ENCODE data around the gene ELAVL2.

Gene ELAVL2

GRCh38 chr9:23799521-23799920, 26.5 kb downstream of the ELAVL2 start:
- Histone ChIP-seq H3K4me3 (ENCODE audit: control insufficient read depth in 1 of 7, extremely low read depth in 1 of 7, insufficient read depth in 4 of 7, low read depth in 2 of 7, low read length in 6 of 7) (no peak overlapping the region), H3K27ac (ENCODE audit: insufficient read depth in 1 of 2, low read depth in 1 of 2, low read length in 2 of 2, poor library complexity in 1 of 2, severe bottlenecking in 2 of 2) (no peak overlapping the region), H3K9me3 (ENCODE audit: control extremely low read depth in 1 of 5, control insufficient read depth in 4 of 5, insufficient read depth in 2 of 5, low read depth in 1 of 5, low read length in 4 of 5) (no peaks in the 10 kb centered on the region), H3K27me3 (replicated peaks in 2 of 5; ENCODE audit: control insufficient read depth in 4 of 5, insufficient read depth in 5 of 5, low read length in 4 of 5) (peaks cover 0 to 2% (median 0%) of the 10 kb centered on the region in 5 experiments), H3K4me1 (ENCODE audit: control extremely low read depth in 1 of 4, control insufficient read depth in 4 of 4, insufficient read depth in 4 of 4, low read length in 3 of 4) (no peaks in the 10 kb centered on the region), H3K36me3 (ENCODE audit: control insufficient read depth in 4 of 4, insufficient read depth in 4 of 4, low read length in 3 of 4) (no peaks in the 10 kb centered on the region)
- ChIA-PET CTCF (no interaction called here), POLR2A (no interaction called here)
- no peak for DNase-seq

GRCh38 chr9:23798325-23798724, 27.7 kb downstream of the ELAVL2 start:
- ChIA-PET CTCF (no interaction called here), POLR2A (no interaction called here)
- Histone ChIP-seq H3K27me3 (replicated peaks in 2 of 5; ENCODE audit: control insufficient read depth in 4 of 5, insufficient read depth in 5 of 5, low read length in 4 of 5) (peaks cover 0 to 2% (median 0%) of the 10 kb centered on the region in 5 experiments), H3K36me3 (ENCODE audit: control insufficient read depth in 4 of 4, insufficient read depth in 4 of 4, low read length in 3 of 4) (no peaks in the 10 kb centered on the region), H3K4me3 (ENCODE audit: control insufficient read depth in 1 of 7, extremely low read depth in 1 of 7, insufficient read depth in 4 of 7, low read depth in 2 of 7, low read length in 6 of 7) (no peak overlapping the region), H3K4me1 (ENCODE audit: control extremely low read depth in 1 of 4, control insufficient read depth in 4 of 4, insufficient read depth in 4 of 4, low read length in 3 of 4) (no peaks in the 10 kb centered on the region), H3K27ac (ENCODE audit: insufficient read depth in 1 of 2, low read depth in 1 of 2, low read length in 2 of 2, poor library complexity in 1 of 2, severe bottlenecking in 2 of 2) (no peak overlapping the region), H3K9me3 (ENCODE audit: control extremely low read depth in 1 of 5, control insufficient read depth in 4 of 5, insufficient read depth in 2 of 5, low read depth in 1 of 5, low read length in 4 of 5) (no peaks in the 10 kb centered on the region)
- WGBS (ENCODE audit: insufficient coverage) = 100% methylated on average over 1 of the region's 4 CpGs
- no peak for DNase-seq

- Histone ChIP-seq H3K4me1 (ENCODE audit: control extremely low read depth in 1 of 4, control insufficient read depth in 4 of 4, insufficient read depth in 4 of 4, low read length in 3 of 4) (no peaks in the 10 kb centered on the region), H3K9me3 (ENCODE audit: control extremely low read depth in 1 of 5, control insufficient read depth in 4 of 5, insufficient read depth in 2 of 5, low read depth in 1 of 5, low read length in 4 of 5) (no peaks in the 10 kb centered on the region), H3K4me3 (ENCODE audit: control insufficient read depth in 1 of 7, extremely low read depth in 1 of 7, insufficient read depth in 4 of 7, low read depth in 2 of 7, low read length in 6 of 7) (no peak overlapping the region), H3K27ac (ENCODE audit: insufficient read depth in 1 of 2, low read depth in 1 of 2, low read length in 2 of 2, poor library complexity in 1 of 2, severe bottlenecking in 2 of 2) (no peak overlapping the region), H3K36me3 (ENCODE audit: control insufficient read depth in 4 of 4, insufficient read depth in 4 of 4, low read length in 3 of 4) (no peaks in the 10 kb centered on the region), H3K27me3 (replicated peaks in 2 of 5; ENCODE audit: control insufficient read depth in 4 of 5, insufficient read depth in 5 of 5, low read length in 4 of 5) (no peaks in the 10 kb centered on the region)
- CTCF ChIA-PET = no interaction called here
- 100% methylated on average over 3 of the region's 3 CpGs for WGBS (ENCODE audit: insufficient coverage)
- POLR2A ChIA-PET = interaction anchor here (0.6 kb wide), 1 partner anchor 17 kb away, joined by 3 read pairs; no protein-coding TSS in a partner anchor
- DNase-seq = no peak
Measured at GRCh38 chr9:23796209-23796608, 29.8 kb downstream of the ELAVL2 start.

GRCh38 chr9:23790351-23791260, 35.4 kb downstream of the ELAVL2 start:
- Histone ChIP-seq H3K27ac (ENCODE audit: insufficient read depth in 1 of 2, low read depth in 1 of 2, low read length in 2 of 2, poor library complexity in 1 of 2, severe bottlenecking in 2 of 2) (no peak overlapping the region), H3K9me3 (ENCODE audit: control extremely low read depth in 1 of 5, control insufficient read depth in 4 of 5, insufficient read depth in 2 of 5, low read depth in 1 of 5, low read length in 4 of 5) (no peaks in the 10 kb centered on the region), H3K27me3 (replicated peaks in 2 of 5; ENCODE audit: control insufficient read depth in 4 of 5, insufficient read depth in 5 of 5, low read length in 4 of 5) (no peaks in the 10 kb centered on the region), H3K4me1 (ENCODE audit: control extremely low read depth in 1 of 4, control insufficient read depth in 4 of 4, insufficient read depth in 4 of 4, low read length in 3 of 4) (no peaks in the 10 kb centered on the region), H3K36me3 (ENCODE audit: control insufficient read depth in 4 of 4, insufficient read depth in 4 of 4, low read length in 3 of 4) (no peaks in the 10 kb centered on the region), H3K4me3 (ENCODE audit: control insufficient read depth in 1 of 7, extremely low read depth in 1 of 7, insufficient read depth in 4 of 7, low read depth in 2 of 7, low read length in 6 of 7) (no peak overlapping the region)
- WGBS (ENCODE audit: insufficient coverage) = 76% methylated on average over 5 of the region's 9 CpGs
- ChIA-PET POLR2A (no interaction called here), CTCF (no interaction called here)
- DNase-seq = no peak

- H3K27ac ChIP-seq (ENCODE audit: insufficient read depth in 1 of 2, low read depth in 1 of 2, low read length in 2 of 2, poor library complexity in 1 of 2, severe bottlenecking in 2 of 2) = no peak overlapping the region
- H3K9me3 ChIP-seq (ENCODE audit: control extremely low read depth in 1 of 5, control insufficient read depth in 4 of 5, insufficient read depth in 2 of 5, low read depth in 1 of 5, low read length in 4 of 5) = no peaks in the 10 kb centered on the region
- ChIA-PET CTCF (no interaction called here), POLR2A (no interaction called here)
- DNase-seq = no peak
- no peaks in the 10 kb centered on the region for H3K27me3 ChIP-seq (replicated peaks in 2 of 5; ENCODE audit: control insufficient read depth in 4 of 5, insufficient read depth in 5 of 5, low read length in 4 of 5)
- WGBS (ENCODE audit: insufficient coverage) = 97% methylated on average over 4 of the region's 4 CpGs
- no peaks in the 10 kb centered on the region for H3K4me1 ChIP-seq (ENCODE audit: control extremely low read depth in 1 of 4, control insufficient read depth in 4 of 4, insufficient read depth in 4 of 4, low read length in 3 of 4)
- no peak overlapping the region for H3K4me3 ChIP-seq (ENCODE audit: control insufficient read depth in 1 of 7, extremely low read depth in 1 of 7, insufficient read depth in 4 of 7, low read depth in 2 of 7, low read length in 6 of 7)
- H3K36me3 ChIP-seq (ENCODE audit: control insufficient read depth in 4 of 4, insufficient read depth in 4 of 4, low read length in 3 of 4) = no peaks in the 10 kb centered on the region
Measured at GRCh38 chr9:23789529-23790254, 36.3 kb downstream of the ELAVL2 start.

- 83% methylated on average over 1 of the region's 1 CpG for WGBS (ENCODE audit: insufficient coverage)
- CTCF ChIA-PET = no interaction called here
- Histone ChIP-seq H3K4me1 (ENCODE audit: control extremely low read depth in 1 of 4, control insufficient read depth in 4 of 4, insufficient read depth in 4 of 4, low read length in 3 of 4) (no peaks in the 10 kb centered on the region), H3K9me3 (ENCODE audit: control extremely low read depth in 1 of 5, control insufficient read depth in 4 of 5, insufficient read depth in 2 of 5, low read depth in 1 of 5, low read length in 4 of 5) (no peaks in the 10 kb centered on the region), H3K4me3 (ENCODE audit: control insufficient read depth in 1 of 7, extremely low read depth in 1 of 7, insufficient read depth in 4 of 7, low read depth in 2 of 7, low read length in 6 of 7) (no peak overlapping the region), H3K27ac (ENCODE audit: insufficient read depth in 1 of 2, low read depth in 1 of 2, low read length in 2 of 2, poor library complexity in 1 of 2, severe bottlenecking in 2 of 2) (no peak overlapping the region), H3K36me3 (ENCODE audit: control insufficient read depth in 4 of 4, insufficient read depth in 4 of 4, low read length in 3 of 4) (no peaks in the 10 kb centered on the region), H3K27me3 (replicated peaks in 2 of 5; ENCODE audit: control insufficient read depth in 4 of 5, insufficient read depth in 5 of 5, low read length in 4 of 5) (no peaks in the 10 kb centered on the region)
- DNase-seq = no peak
- POLR2A ChIA-PET = no interaction called here
Measured at GRCh38 chr9:23784962-23785361, 41.1 kb downstream of the ELAVL2 start.

- Histone ChIP-seq H3K27me3 (replicated peaks in 2 of 5; ENCODE audit: control insufficient read depth in 4 of 5, insufficient read depth in 5 of 5, low read length in 4 of 5) (no peaks in the 10 kb centered on the region), H3K4me1 (ENCODE audit: control extremely low read depth in 1 of 4, control insufficient read depth in 4 of 4, insufficient read depth in 4 of 4, low read length in 3 of 4) (no peaks in the 10 kb centered on the region), H3K4me3 (ENCODE audit: control insufficient read depth in 1 of 7, extremely low read depth in 1 of 7, insufficient read depth in 4 of 7, low read depth in 2 of 7, low read length in 6 of 7) (no peak overlapping the region), H3K27ac (ENCODE audit: insufficient read depth in 1 of 2, low read depth in 1 of 2, low read length in 2 of 2, poor library complexity in 1 of 2, severe bottlenecking in 2 of 2) (no peak overlapping the region), H3K36me3 (ENCODE audit: control insufficient read depth in 4 of 4, insufficient read depth in 4 of 4, low read length in 3 of 4) (no peaks in the 10 kb centered on the region), H3K9me3 (ENCODE audit: control extremely low read depth in 1 of 5, control insufficient read depth in 4 of 5, insufficient read depth in 2 of 5, low read depth in 1 of 5, low read length in 4 of 5) (no peaks in the 10 kb centered on the region)
- CTCF ChIA-PET = no interaction called here
- POLR2A ChIA-PET = no interaction called here
- WGBS (ENCODE audit: insufficient coverage) = no CpG with 5 or more reads among the region's 1 CpG
- DNase-seq = no peak
Measured at GRCh38 chr9:23783509-23783908, 42.5 kb downstream of the ELAVL2 start.
